Chondrocyte (in vitro differentiated cells): Measurements from ENCODE around the gene LMF2. TPM values are rescaled to one million over a fixed set of nuclear protein-coding genes. Genes with fewer than 3 reads are reported as not detected.

Source experiments
- DNase-seq: peaks from one replicate; pipeline ENCODE4 v3.0.0; 2021; ENCODE audit warnings: mixed read lengths, low spot score
- H3K27ac Mint-ChIP-seq: one replicate; pipeline ENCODE4 v1.8.0; 2021; ENCODE audit warnings: mild to moderate bottlenecking, moderate library complexity, mixed read lengths; ENCODE audit not compliant: unreplicated experiment
- H3K27me3 Mint-ChIP-seq: 2 replicates; pipeline ENCODE4 v1.8.0; 2021; ENCODE audit warnings: low read depth, mixed read lengths
- H3K36me3 Mint-ChIP-seq: 2 replicates; pipeline ENCODE4 v1.8.0; 2021; ENCODE audit warnings: low read depth, mixed read lengths
- H3K4me1 Mint-ChIP-seq: 2 replicates; pipeline ENCODE4 v1.8.0; 2021; ENCODE audit warnings: low read depth, mild to moderate bottlenecking, mixed read lengths
- H3K4me3 Mint-ChIP-seq: one replicate; pipeline ENCODE4 v1.8.0; 2021; ENCODE audit warnings: mild to moderate bottlenecking, moderate library complexity, mixed read lengths; ENCODE audit not compliant: unreplicated experiment
- H3K9me3 Mint-ChIP-seq: 2 replicates; pipeline ENCODE4 v1.8.0; 2021; ENCODE audit warnings: low read depth, mixed read lengths
- CTCF ChIP-seq: fragments of 200-600 bp; sonication (generic); IDR thresholded peaks from 2 replicates; pipeline ENCODE4 v1.5.0; 2021; ENCODE audit warnings: antibody characterized with exemption, mild to moderate bottlenecking, moderate library complexity
- long read RNA-seq: library from polyadenylated mRNA; stranded (forward); transcript quantifications from one replicate; pipeline ENCODE4 v2.0.0, GENCODE V29; 2021
- total RNA-seq: library from RNA; stranded (reverse); gene quantifications from 3 replicates; pipeline ENCODE4 v1.2.1, GENCODE V29; 2021

The LMF2 gene, protein sequence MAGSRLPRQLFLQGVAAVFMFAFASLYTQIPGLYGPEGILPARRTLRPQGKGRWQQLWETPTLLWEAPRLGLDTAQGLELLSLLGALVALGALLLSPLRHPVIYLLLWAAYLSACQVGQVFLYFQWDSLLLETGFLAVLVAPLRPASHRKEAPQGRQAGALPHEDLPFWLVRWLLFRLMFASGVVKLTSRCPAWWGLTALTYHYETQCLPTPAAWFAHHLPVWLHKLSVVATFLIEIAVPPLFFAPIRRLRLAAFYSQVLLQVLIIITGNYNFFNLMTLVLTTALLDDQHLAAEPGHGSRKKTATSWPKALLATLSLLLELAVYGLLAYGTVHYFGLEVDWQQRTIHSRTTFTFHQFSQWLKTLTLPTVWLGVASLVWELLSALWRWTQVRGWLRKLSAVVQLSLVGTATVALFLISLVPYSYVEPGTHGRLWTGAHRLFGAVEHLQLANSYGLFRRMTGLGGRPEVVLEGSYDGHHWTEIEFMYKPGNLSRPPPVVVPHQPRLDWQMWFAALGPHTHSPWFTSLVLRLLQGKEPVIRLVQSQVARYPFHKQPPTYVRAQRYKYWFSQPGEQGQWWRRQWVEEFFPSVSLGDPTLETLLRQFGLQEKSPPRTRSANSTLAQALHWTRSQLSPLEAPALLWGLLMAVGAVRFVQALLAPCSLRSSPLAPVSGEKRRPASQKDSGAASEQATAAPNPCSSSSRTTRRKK
- 111 to 124 TPM (median 120 TPM) in 3 replicates for total RNA-seq
- long read RNA-seq, transcript LMF2-202 (14 exons, 2,582 nt) = major isoform, 187 of 289 reads
- long read RNA-seq, partial matches to known transcripts = 55 of 289 reads
- long read RNA-seq, other reads (novel, unspliced or antisense) = 46 of 289 reads

DNA sequence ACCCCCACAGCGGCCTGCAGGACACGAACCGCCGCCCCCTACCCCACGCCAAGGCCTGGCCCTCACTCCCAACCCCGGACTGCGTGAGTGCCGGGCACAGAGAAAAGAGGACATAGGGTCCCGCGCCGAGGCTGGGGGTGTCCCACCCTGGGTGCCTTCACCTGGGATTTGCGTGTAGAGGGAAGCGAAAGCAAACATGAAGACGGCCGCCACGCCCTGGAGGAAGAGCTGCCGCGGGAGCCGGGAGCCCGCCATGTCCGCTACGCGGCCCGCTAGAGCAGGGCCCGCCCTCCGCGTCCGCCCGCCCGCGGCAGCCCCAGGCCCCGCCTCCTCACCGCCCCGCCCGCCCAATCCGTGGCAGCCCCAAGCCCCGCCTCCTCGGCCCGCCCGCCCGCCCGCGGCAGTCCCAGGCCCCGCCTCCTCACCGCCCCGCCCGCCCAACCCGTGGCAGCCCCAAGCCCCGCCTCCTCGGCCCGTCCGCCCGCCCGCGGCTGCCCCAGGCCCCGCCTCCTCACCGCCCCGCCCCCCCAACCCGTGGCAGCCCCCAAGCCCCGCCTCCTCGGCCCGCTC is at the start of gene LMF2:
Gene LMF2 (minus strand): TSS at position 282 of the 570 bp plus-strand sequence. CDS start 27 bp downstream, at position 255.
- Mint-ChIP-seq H3K27me3 (no peaks in the 10 kb centered on the region), H3K4me3 (peak within 1 kb of the TSS; percentile 93)
- peak; percentile 93 for DNase-seq

DNA sequence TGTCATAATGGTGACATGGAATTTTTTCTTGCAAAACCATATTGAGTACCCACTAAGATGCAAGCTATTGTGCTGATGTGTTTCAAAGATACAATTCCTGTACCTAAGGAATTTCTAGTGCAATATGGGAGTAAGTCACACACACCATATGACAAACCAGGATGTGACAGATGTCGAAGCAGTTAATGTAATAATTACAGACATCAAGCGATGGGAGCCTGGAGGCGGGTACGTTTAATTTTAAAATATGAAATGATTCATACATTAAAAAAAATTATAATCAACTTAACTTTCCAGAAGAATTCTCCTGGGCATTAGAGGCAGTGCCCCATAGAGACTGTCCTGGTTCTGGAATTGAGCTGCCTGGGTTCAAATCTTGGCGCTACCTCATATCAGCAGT is 49.2 kb upstream of the LMF2 start:
- peaks cover 3% of the 10 kb centered on the region for H3K4me1 Mint-ChIP-seq
- no peak overlapping the region for H3K27ac Mint-ChIP-seq
- no peak for TF ChIP-seq CTCF
- H3K4me3 Mint-ChIP-seq = no peak overlapping the region
- H3K27me3 Mint-ChIP-seq = peaks cover 20% of the 10 kb centered on the region
- H3K36me3 Mint-ChIP-seq = no peaks in the 10 kb centered on the region
- H3K9me3 Mint-ChIP-seq = no peaks in the 10 kb centered on the region
- DNase-seq = no peak

More for the DNA sequence above, at the start of gene LMF2:
- H3K36me3 Mint-ChIP-seq = peaks cover 1% of the 10 kb centered on the region
- peaks cover 13% of the 10 kb centered on the region for H3K4me1 Mint-ChIP-seq
- H3K9me3 Mint-ChIP-seq = no peaks in the 10 kb centered on the region
- peak within 1 kb of the TSS; percentile 95 for H3K27ac Mint-ChIP-seq
- TF ChIP-seq CTCF = peak; percentile 8

DNA sequence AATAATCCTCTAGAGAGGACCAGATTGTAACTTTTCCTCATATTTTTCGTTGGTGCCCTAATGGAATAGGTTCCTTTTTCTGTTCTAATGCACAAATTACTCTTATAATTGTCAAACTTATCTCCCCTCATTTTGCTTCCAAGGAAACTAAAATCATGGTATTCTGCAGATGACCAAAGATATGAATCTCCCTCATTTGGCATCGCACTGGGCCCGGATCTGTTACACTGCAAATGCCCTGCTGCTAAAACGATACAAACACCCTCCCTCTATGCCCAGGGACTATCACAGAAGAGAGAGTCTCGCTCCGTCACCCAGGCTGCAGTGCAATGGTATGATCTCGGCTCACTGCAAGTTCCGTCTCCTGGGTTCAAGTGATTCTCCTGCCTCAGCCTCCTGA is 45.8 kb upstream of the LMF2 start:
- DNase-seq = no peak
- no peak overlapping the region for H3K27ac Mint-ChIP-seq
- TF ChIP-seq CTCF = no peak
- no peak overlapping the region for H3K4me3 Mint-ChIP-seq
- H3K4me1 Mint-ChIP-seq = no peaks in the 10 kb centered on the region
- H3K9me3 Mint-ChIP-seq = no peaks in the 10 kb centered on the region
- peaks cover 2% of the 10 kb centered on the region for H3K36me3 Mint-ChIP-seq
- H3K27me3 Mint-ChIP-seq = peaks cover 10% of the 10 kb centered on the region

- TF ChIP-seq CTCF = no peak
- peaks cover 2% of the 10 kb centered on the region for H3K36me3 Mint-ChIP-seq
- H3K27ac Mint-ChIP-seq = no peak overlapping the region
- DNase-seq = no peak
- peaks cover under 1% of the 10 kb centered on the region for H3K4me1 Mint-ChIP-seq
- no peaks in the 10 kb centered on the region for H3K9me3 Mint-ChIP-seq
- no peak overlapping the region for H3K4me3 Mint-ChIP-seq
- peaks cover 10% of the 10 kb centered on the region for H3K27me3 Mint-ChIP-seq
These were observed 43.8 kb upstream of the LMF2 start for GRCh38 chr22:50551160-50551752.

- Mint-ChIP-seq H3K27ac (no peak overlapping the region), H3K4me1 (peaks cover 9% of the 10 kb centered on the region), H3K36me3 (peaks cover 2% of the 10 kb centered on the region), H3K27me3 (peaks cover 4% of the 10 kb centered on the region), H3K4me3 (no peak overlapping the region), H3K9me3 (no peaks in the 10 kb centered on the region)
- TF ChIP-seq CTCF = no peak
- DNase-seq = no peak
These were observed 42.9 kb upstream of the LMF2 start for GRCh38 chr22:50550395-50550794.
